IMR-90 (cell line): ENCODE measurements around the gene PLA2G2C. TPM values are rescaled to one million over a fixed set of nuclear protein-coding genes. Genes with fewer than 3 reads are reported as not detected.

Source experiments
- ATAC-seq: fragments of 200-7000 bp; cut with Tn5 transposase; 2 replicates; pipeline ENCODE4 v1.9.1; 2020; ENCODE audit warnings: low read depth, mild to moderate bottlenecking, moderate library complexity
- BruUV-seq: library from RNA; stranded (reverse); fragments of 400-500 nt; replicated peaks from 2 replicates; lab custom pipeline; 2021; lab: Mats Ljungman, UMichigan
- CTCF ChIA-PET: fragments of 300-600 bp; formaldehyde crosslinking; extraction: SDS; loops from one replicate; lab custom pipeline; 2021; ENCODE audit warnings: antibody characterized with exemption; lab: Yijun Ruan, JAX
- POLR2A ChIA-PET: fragments of 300-600 bp; sonication (Branson Sonifier 250); formaldehyde crosslinking; loops from one replicate; lab custom pipeline; 2022; ENCODE audit warnings: antibody characterized with exemption; ENCODE audit not compliant: unreplicated experiment; lab: Charles Lee
- DNase-seq: peaks from one replicate; pipeline ENCODE4 v3.0.0; 2013
- H2AFZ ChIP-seq: replicated peaks from 2 replicates; pipeline ENCODE3; 2013; ENCODE audit warnings: low read length, mild to moderate bottlenecking; ENCODE audit not compliant: poor library complexity
- H2AK5ac ChIP-seq: 2 replicates; pipeline ENCODE4 v1.6.1; 2013; ENCODE audit warnings: low read depth, low read length, inconsistent platforms
- H2AK9ac ChIP-seq: replicated peaks from 2 replicates; pipeline ENCODE3; 2013; ENCODE audit warnings: mild to moderate bottlenecking, low read depth, low read length, moderate library complexity; ENCODE audit not compliant: poor library complexity
- H2BK120ac ChIP-seq: 2 replicates; pipeline ENCODE4 v1.6.1; 2013; ENCODE audit warnings: low read depth, low read length, inconsistent platforms
- H2BK15ac ChIP-seq: 3 replicates; pipeline ENCODE4 v1.6.1; 2013; ENCODE audit warnings: low read depth, low read length, inconsistent platforms
- H2BK20ac ChIP-seq: 2 replicates; pipeline ENCODE4 v1.6.1; 2013; ENCODE audit warnings: low read depth, mild to moderate bottlenecking, inconsistent platforms, low read length, moderate library complexity
- H2BK5ac ChIP-seq: 2 replicates; pipeline ENCODE4 v1.6.1; 2013; ENCODE audit warnings: mild to moderate bottlenecking, low read depth, low read length, inconsistent platforms; ENCODE audit not compliant: poor library complexity, severe bottlenecking
- H3K14ac ChIP-seq: replicated peaks from 2 replicates; pipeline ENCODE4 v1.6.1; 2013; ENCODE audit warnings: low read depth, low read length, inconsistent platforms
- H3K18ac ChIP-seq: 2 replicates; pipeline ENCODE4 v1.6.1; 2013; ENCODE audit warnings: low read depth, low read length, control low read depth
- H3K23ac ChIP-seq: 2 replicates; pipeline ENCODE4 v1.6.1; 2013; ENCODE audit warnings: low read depth, low read length, inconsistent platforms
- H3K27ac ChIP-seq: 2 replicates; pipeline ENCODE4 v1.5.1; 2013; ENCODE audit warnings: mild to moderate bottlenecking, control low read depth, low read length; ENCODE audit not compliant: insufficient read depth
- H3K27me3 ChIP-seq: 2 replicates; pipeline ENCODE4 v1.6.1; 2013; ENCODE audit warnings: low read length; ENCODE audit not compliant: control insufficient read depth, insufficient read depth
- H3K36me3 ChIP-seq: 2 replicates; pipeline ENCODE4 v1.6.1; 2013; ENCODE audit warnings: low read length, mixed read lengths; ENCODE audit not compliant: control insufficient read depth, insufficient read depth
- H3K4ac ChIP-seq: 2 replicates; pipeline ENCODE4 v1.6.1; 2013; ENCODE audit warnings: low read depth, low read length, inconsistent platforms
- H3K4me1 ChIP-seq: 2 replicates; pipeline ENCODE4 v1.6.1; 2013; ENCODE audit warnings: low read length, mixed read lengths; ENCODE audit not compliant: control insufficient read depth, insufficient read depth
- H3K4me2 ChIP-seq: 2 replicates; pipeline ENCODE4 v1.6.1; 2013; ENCODE audit warnings: low read depth, mild to moderate bottlenecking, control low read depth, low read length, moderate library complexity
- H3K4me3 ChIP-seq: 2 replicates; pipeline ENCODE4 v1.5.1; 2013; ENCODE audit warnings: low read depth, mild to moderate bottlenecking, control low read depth, low read length, moderate library complexity; ENCODE audit not compliant: insufficient read depth
- H3K56ac ChIP-seq: 2 replicates; pipeline ENCODE4 v1.6.1; 2013; ENCODE audit warnings: low read length, inconsistent platforms; ENCODE audit not compliant: insufficient read depth; ENCODE audit errors: extremely low read depth
- H3K79me1 ChIP-seq, 2 experiments: 2 replicates each; pipeline ENCODE4 v1.6.1; 2013; ENCODE audit warnings: low read length in 2 of 2, inconsistent platforms in 1 of 2, low read depth in 1 of 2
- H3K9ac ChIP-seq: 2 replicates; pipeline ENCODE4 v1.6.1; 2013; ENCODE audit warnings: low read depth, low read length, control low read depth
- H3K9me1 ChIP-seq: 2 replicates; pipeline ENCODE4 v1.6.1; 2013; ENCODE audit warnings: low read length, inconsistent platforms; ENCODE audit not compliant: insufficient read depth
- H3K9me3 ChIP-seq: 2 replicates; pipeline ENCODE4 v1.6.1; 2013; ENCODE audit warnings: low read length; ENCODE audit not compliant: control insufficient read depth, insufficient read depth
- H4K20me1 ChIP-seq: 2 replicates; pipeline ENCODE4 v1.6.1; 2013; ENCODE audit warnings: low read length, inconsistent platforms; ENCODE audit not compliant: insufficient read depth
- H4K5ac ChIP-seq: 2 replicates; pipeline ENCODE4 v1.6.1; 2013; ENCODE audit warnings: mild to moderate bottlenecking, low read depth, low read length, control low read depth
- H4K8ac ChIP-seq, 2 experiments: 2 replicates each; pipeline ENCODE4 v1.6.1; 2013; ENCODE audit warnings: low read depth in 2 of 2, low read length in 2 of 2, control low read depth in 1 of 2, inconsistent platforms in 1 of 2
- H4K91ac ChIP-seq: 2 replicates; pipeline ENCODE4 v1.6.1; 2013; ENCODE audit warnings: low read depth, low read length, inconsistent platforms; ENCODE audit not compliant: insufficient read depth
- MAZ ChIP-seq: IDR thresholded peaks from 2 replicates; pipeline ENCODE4 v1.6.1; 2012; ENCODE audit warnings: low read depth, mild to moderate bottlenecking, low read length, improper control_type of control experiment, moderate library complexity, borderline replicate concordance
- NFE2L2 ChIP-seq: fragments of 150-350 bp; IDR thresholded peaks from 2 replicates; pipeline ENCODE4 v1.6.1; 2016; ENCODE audit warnings: low read depth, mild to moderate bottlenecking, low read length
- RAD21 ChIP-seq: IDR thresholded peaks from 2 replicates; pipeline ENCODE4 v1.6.1; 2012; ENCODE audit warnings: low read length, improper control_type of control experiment
- RFX5 ChIP-seq: IDR thresholded peaks from 2 replicates; pipeline ENCODE4 v1.8.0; 2012; ENCODE audit warnings: low read depth, mild to moderate bottlenecking, low read length, moderate library complexity
- WGBS, 2 experiments: methylation state at CpG; one replicate each; pipeline versions ENCODE4 v1.1.5 to v1.1.7; 2013; ENCODE audit warnings: missing lambda C conversion rate in 2 of 2; ENCODE audit not compliant: insufficient read length in 1 of 2; ENCODE audit errors: extremely low coverage in 2 of 2; 5-methylcytosine and 5-hydroxymethylcytosine counted together
- dilution Hi-C: fragments of 300-500 bp; cut with HindIII; formaldehyde crosslinking; loops from one replicate; pipeline ENCODE4 v1.14.3; 2018; ENCODE audit warnings: low sequenced_read_pairs; ENCODE audit not compliant: unreplicated experiment
- in situ Hi-C: fragments of 300-500 bp; cut with MboI; formaldehyde crosslinking; loops from 3 replicates; pipeline ENCODE4 v1.14.3; 2019; ENCODE audit warnings: low sequenced_read_pairs, inconsistent platforms, mixed read lengths
- intact Hi-C: fragments of 100-400 bp; cut with micrococcal nuclease; formaldehyde crosslinking; loops from 2 replicates; pipeline ENCODE4 v1.10.0; 2022
- polyA plus RNA-seq, 3 experiments: library from polyadenylated mRNA; depleted of rRNA; stranded (reverse); fragments of >200 nt; gene quantifications; 2 replicates each; pipeline ENCODE4 v1.2.3, GENCODE V29; 2012; ENCODE audit warnings: low replicate concordance in 1 of 3
- total RNA-seq: library from RNA; depleted of rRNA; stranded (reverse); fragments of >200 nt; gene quantifications from 2 replicates; pipeline ENCODE4 v1.2.3, GENCODE V29; 2012

The PLA2G2C gene
- total and polyA plus RNA-seq, 2 of the 4 experiments (the other 2 are of a cell fraction): not detected

DNA sequence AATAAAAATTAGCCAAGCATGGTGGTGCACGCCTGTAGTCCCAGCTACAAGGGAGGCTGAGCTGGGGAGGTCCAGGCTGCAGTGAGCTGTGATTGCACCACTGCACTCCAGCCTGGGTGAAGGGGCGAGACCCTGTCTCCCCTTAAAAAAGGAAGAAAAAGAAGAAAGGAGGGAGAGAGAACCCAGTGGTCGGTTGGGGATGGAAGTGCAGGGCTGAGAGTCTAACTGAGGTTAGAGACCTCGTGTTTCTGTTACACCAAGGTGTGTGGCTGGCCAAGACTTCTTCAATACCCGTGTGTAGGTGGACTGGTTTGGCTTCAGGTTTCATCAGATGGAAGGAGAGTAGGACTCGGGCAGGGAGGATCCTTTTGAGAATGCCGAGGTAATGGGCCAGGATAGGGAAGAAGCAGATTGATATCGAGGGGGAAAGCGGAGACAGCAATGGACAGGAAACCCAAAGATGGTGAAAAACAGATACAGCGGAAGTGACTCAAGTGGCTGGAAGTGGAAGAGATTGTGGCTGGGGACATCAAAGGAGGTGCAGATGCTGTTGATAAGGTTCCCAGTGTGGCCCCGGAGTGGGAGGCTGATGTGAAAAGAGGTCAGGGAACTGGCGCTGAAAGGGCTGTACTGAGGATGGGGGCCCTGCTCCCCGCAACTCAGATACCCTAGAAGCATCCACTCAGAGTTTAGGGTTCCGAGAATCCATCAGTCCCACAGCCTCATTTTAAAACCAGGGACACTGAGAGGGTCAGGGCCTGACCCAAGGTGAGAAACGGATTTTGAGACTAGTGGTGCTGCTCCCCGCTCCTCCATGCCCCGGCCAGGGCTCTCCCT lies 1.1 kb downstream of the PLA2G2C start:
- Histone ChIP-seq H2AK5ac (no peak overlapping the region), H3K27me3 (peaks cover 57% of the 10 kb centered on the region), H2AFZ (no peak overlapping the region), H2BK20ac (no peak overlapping the region), H2BK120ac (no peak overlapping the region), H4K8ac (no peak overlapping the region), H4K5ac (no peak overlapping the region), H3K9me1 (no peaks in the 10 kb centered on the region), H4K91ac (no peak overlapping the region), H3K27ac (no peak overlapping the region), H3K18ac (no peak overlapping the region), H3K14ac (no peak overlapping the region), H2AK9ac (no peak overlapping the region), H3K9ac (no peak overlapping the region), H3K4ac (no peak overlapping the region), H4K20me1 (no peaks in the 10 kb centered on the region), H2BK5ac (no peak overlapping the region), H3K79me1 (no peaks in the 10 kb centered on the region), H3K9me3 (no peaks in the 10 kb centered on the region), H3K56ac (no peak overlapping the region), H3K4me2 (no peak overlapping the region), H3K4me1 (no peaks in the 10 kb centered on the region), H2BK15ac (no peak overlapping the region), H3K23ac (no peak overlapping the region), H3K4me3 (no peak overlapping the region), H3K36me3 (no peaks in the 10 kb centered on the region)
- WGBS, 2 experiments: 79% methylated on average over 4 of the region's 17 CpGs; no CpG with 5 or more reads in 1 of the 2 experiments
- dilution Hi-C loops (no loop called here), in situ Hi-C loops (no loop called here), intact Hi-C loops (no loop called here)
- ChIA-PET CTCF (no interaction called here), POLR2A (no interaction called here)
- DNase-seq (no peak), ATAC-seq (no peak)
- no TSS peak for BruUV-seq
- TF ChIP-seq RAD21 (no peak), NFE2L2 (no peak), MAZ (no peak), RFX5 (no peak)
